HepG2 (cell line): Measurements from ENCODE around the gene CHCHD1. TPM values are rescaled to one million over a fixed set of nuclear protein-coding genes. Genes with fewer than 3 reads are reported as not detected.

Experiments used
- DNMT1 ChIP-seq: sonication (generic); formaldehyde crosslinking; IDR thresholded peaks from 2 replicates; pipeline ENCODE4 v1.5.1; 2020; ENCODE audit warnings: mild to moderate bottlenecking, missing genetic modification reagents
- GFI1 ChIP-seq: sonication (generic); formaldehyde crosslinking; IDR thresholded peaks from 2 replicates; pipeline ENCODE4 v1.5.0; 2020; ENCODE audit warnings: missing genetic modification reagents, mild to moderate bottlenecking, borderline replicate concordance
- ISL2 ChIP-seq: sonication (generic); formaldehyde crosslinking; IDR thresholded peaks from 2 replicates; pipeline ENCODE4 v1.5.0; 2020; ENCODE audit warnings: missing genetic modification reagents
- KDM4B ChIP-seq: sonication (generic); formaldehyde crosslinking; IDR thresholded peaks from 2 replicates; pipeline ENCODE4 v1.4.0; 2020; ENCODE audit warnings: missing genetic modification reagents
- MBD4 ChIP-seq: IDR thresholded peaks from 2 replicates; pipeline ENCODE4 v1.6.1; 2012; ENCODE audit warnings: low read length, inconsistent platforms, borderline replicate concordance
- MXD4 ChIP-seq: IDR thresholded peaks from 2 replicates; pipeline ENCODE4 v1.6.1; 2016; ENCODE audit warnings: mild to moderate bottlenecking, missing biosample characterization, missing genetic modification reagents
- NFIC ChIP-seq: IDR thresholded peaks from 2 replicates; pipeline ENCODE4 v1.6.1; 2012; ENCODE audit warnings: mild to moderate bottlenecking, low read length, inconsistent platforms
- RARG ChIP-seq: sonication (generic); formaldehyde crosslinking; IDR thresholded peaks from 2 replicates; pipeline ENCODE4 v1.4.0; 2020; ENCODE audit warnings: low read depth, mild to moderate bottlenecking, missing genetic modification reagents
- RCOR2 ChIP-seq: IDR thresholded peaks from 2 replicates; pipeline ENCODE4 v1.6.1; 2016; ENCODE audit warnings: missing biosample characterization, missing genetic modification reagents
- RORA ChIP-seq: sonication (generic); formaldehyde crosslinking; IDR thresholded peaks from 2 replicates; pipeline ENCODE4 v1.5.0; 2020; ENCODE audit warnings: mild to moderate bottlenecking, missing genetic modification reagents, moderate library complexity
- SETDB1 ChIP-seq: sonication (generic); formaldehyde crosslinking; IDR thresholded peaks from 2 replicates; pipeline ENCODE4 v1.5.1; 2020; ENCODE audit warnings: missing genetic modification reagents, mild to moderate bottlenecking, borderline replicate concordance
- SIX4 ChIP-seq: sonication (generic); formaldehyde crosslinking; IDR thresholded peaks from 2 replicates; pipeline ENCODE4 v1.4.0; 2020; ENCODE audit warnings: missing genetic modification reagents
- YEATS4 ChIP-seq: sonication (generic); formaldehyde crosslinking; IDR thresholded peaks from 2 replicates; pipeline ENCODE4 v1.4.0; 2020; ENCODE audit warnings: missing genetic modification reagents, borderline replicate concordance
- ZEB1 ChIP-seq: IDR thresholded peaks from 2 replicates; pipeline ENCODE4 v1.6.1; 2012; ENCODE audit warnings: mild to moderate bottlenecking, low read depth, inconsistent platforms; ENCODE audit not compliant: insufficient replicate concordance
- ZMAT3 ChIP-seq: sonication (generic); formaldehyde crosslinking; conservative IDR thresholded peaks from 2 replicates; pipeline ENCODE4 v1.7.0; 2021; ENCODE audit warnings: missing genetic modification reagents
- ZNF207 ChIP-seq: fragments of 450-650 bp; IDR thresholded peaks from 2 replicates; pipeline ENCODE4 v1.6.1; 2016; ENCODE audit warnings: antibody characterized with exemption, borderline replicate concordance
- ZNF296 ChIP-seq: sonication (generic); formaldehyde crosslinking; conservative IDR thresholded peaks from 2 replicates; pipeline ENCODE4 v1.5.0; 2020; ENCODE audit warnings: mild to moderate bottlenecking, missing genetic modification reagents
- ZNF652 ChIP-seq: IDR thresholded peaks from 2 replicates; pipeline ENCODE4 v1.6.1; 2016; ENCODE audit warnings: low read depth, borderline replicate concordance
- ZNF775 ChIP-seq: sonication (generic); formaldehyde crosslinking; IDR thresholded peaks from 2 replicates; pipeline ENCODE4 v1.4.0; 2020; ENCODE audit warnings: missing genetic modification reagents, mild to moderate bottlenecking, moderate library complexity, borderline replicate concordance
- polyA plus RNA-seq, 8 experiments: library from polyadenylated mRNA; depleted of rRNA in 3 of 8; stranded (reverse) in 7 of 8; unstranded in 1 of 8; fragments of >200 nt; fragmentation: Illumina TruSeq in 4 of 8; extraction: Trizol in 4 of 8; gene quantifications; 2 replicates each; pipeline versions ENCODE4 v1.2.1 to v1.2.3, GENCODE V29; 2011 to 2016; ENCODE audit warnings: low read depth in 4 of 8, missing spikeins in 1 of 8, mixed read lengths in 1 of 8; ENCODE audit not compliant: insufficient read depth in 1 of 8
- total RNA-seq, 5 experiments: library from RNA; depleted of rRNA; stranded (reverse); fragments of >200 nt; fragmentation: Illumina TruSeq; extraction: Trizol; gene quantifications; 2 replicates each; pipeline ENCODE4 v1.2.3, GENCODE V29; 2016; ENCODE audit warnings: low read depth in 1 of 5
- TF ChIP-seq, protein P1 (sequence below): sonication (generic); formaldehyde crosslinking; IDR thresholded peaks from 2 replicates; pipeline ENCODE4 v1.8.0; 2022; ENCODE audit warnings: mild to moderate bottlenecking, missing genetic modification reagents; ENCODE audit not compliant: insufficient replicate concordance
- TF ChIP-seq, protein P2 (sequence below), 2 experiments: fragments of 450-650 bp in 1 of 2; sonication (generic) in 1 of 2; formaldehyde crosslinking; IDR thresholded peaks; 2 replicates each; pipeline versions ENCODE4 v1.5.0 to v1.8.0; 2020 to 2022; ENCODE audit warnings: mild to moderate bottlenecking in 1 of 2, missing genetic modification reagents in 1 of 2
- TF ChIP-seq, protein P3 (sequence below): sonication (generic); formaldehyde crosslinking; conservative IDR thresholded peaks from 2 replicates; pipeline ENCODE4 v1.4.0; 2020; ENCODE audit warnings: missing genetic modification reagents
- TF ChIP-seq, protein P4 (sequence below): IDR thresholded peaks from 2 replicates; pipeline ENCODE4 v1.6.1; 2012; ENCODE audit warnings: inconsistent platforms
- TF ChIP-seq, protein P5 (sequence below): sonication (generic); formaldehyde crosslinking; IDR thresholded peaks from 2 replicates; pipeline ENCODE4 v1.9.0; 2021; ENCODE audit warnings: missing genetic modification reagents, borderline replicate concordance

Gene CHCHD1
- total and polyA plus RNA-seq, 2 of the 13 experiments (the other 11 are each of a cell fraction or from before 2014, with no cell fraction given), result 36.9 to 71.2 TPM

DNA sequence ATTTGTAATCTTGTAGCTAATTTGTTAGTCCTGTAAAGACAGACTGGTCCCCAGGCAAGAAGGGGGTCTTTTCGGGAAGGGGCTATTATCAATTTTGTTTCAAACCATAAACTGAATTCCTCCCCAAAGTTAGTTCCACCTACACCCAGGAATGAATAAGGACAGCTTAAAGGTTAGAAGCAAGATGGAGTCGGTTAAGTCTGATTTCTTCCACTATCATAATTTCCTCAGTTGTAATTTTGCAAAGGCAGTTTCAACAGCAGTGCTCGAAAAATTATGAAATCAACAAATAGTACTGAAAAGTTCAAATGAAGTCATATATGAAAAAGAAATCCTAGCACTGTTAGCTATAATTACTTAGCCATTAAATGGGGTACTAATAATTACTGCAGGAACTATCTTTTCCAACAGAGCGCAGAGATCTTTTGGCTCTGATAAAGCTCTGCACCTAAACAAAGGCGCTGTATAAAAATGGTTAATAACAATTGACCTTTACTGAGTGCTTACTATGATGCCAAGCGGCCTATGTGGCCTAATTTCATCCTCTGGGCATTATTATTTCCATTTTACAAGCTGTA lies 38.4 kb upstream of the CHCHD1 start (continued):
- TF ChIP-seq, protein P1, sequence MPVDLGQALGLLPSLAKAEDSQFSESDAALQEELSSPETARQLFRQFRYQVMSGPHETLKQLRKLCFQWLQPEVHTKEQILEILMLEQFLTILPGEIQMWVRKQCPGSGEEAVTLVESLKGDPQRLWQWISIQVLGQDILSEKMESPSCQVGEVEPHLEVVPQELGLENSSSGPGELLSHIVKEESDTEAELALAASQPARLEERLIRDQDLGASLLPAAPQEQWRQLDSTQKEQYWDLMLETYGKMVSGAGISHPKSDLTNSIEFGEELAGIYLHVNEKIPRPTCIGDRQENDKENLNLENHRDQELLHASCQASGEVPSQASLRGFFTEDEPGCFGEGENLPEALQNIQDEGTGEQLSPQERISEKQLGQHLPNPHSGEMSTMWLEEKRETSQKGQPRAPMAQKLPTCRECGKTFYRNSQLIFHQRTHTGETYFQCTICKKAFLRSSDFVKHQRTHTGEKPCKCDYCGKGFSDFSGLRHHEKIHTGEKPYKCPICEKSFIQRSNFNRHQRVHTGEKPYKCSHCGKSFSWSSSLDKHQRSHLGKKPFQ, result no peak
- TF ChIP-seq, protein P2, sequence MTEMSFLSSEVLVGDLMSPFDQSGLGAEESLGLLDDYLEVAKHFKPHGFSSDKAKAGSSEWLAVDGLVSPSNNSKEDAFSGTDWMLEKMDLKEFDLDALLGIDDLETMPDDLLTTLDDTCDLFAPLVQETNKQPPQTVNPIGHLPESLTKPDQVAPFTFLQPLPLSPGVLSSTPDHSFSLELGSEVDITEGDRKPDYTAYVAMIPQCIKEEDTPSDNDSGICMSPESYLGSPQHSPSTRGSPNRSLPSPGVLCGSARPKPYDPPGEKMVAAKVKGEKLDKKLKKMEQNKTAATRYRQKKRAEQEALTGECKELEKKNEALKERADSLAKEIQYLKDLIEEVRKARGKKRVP (CRISPR knock-in tag; IDR thresholded peaks at IDR 0.05), result peak in 1 of 2 experiments; percentile 68; a peak in 1 of 4 replicates
- TF ChIP-seq ZNF775 (peak; percentile 22; the same call in 1 of the 2 replicates), ZNF652 (CRISPR knock-in tag) (peak; percentile 11; the same call in 1 of the 2 replicates), ZMAT3 (peak; percentile 49; the same call in 1 of the 2 replicates), SETDB1 (CRISPR knock-in tag) (no peak), SIX4 (CRISPR knock-in tag) (no peak), ZNF296 (CRISPR knock-in tag) (no peak), NFIC (peak; percentile 50; the same call in 1 of the 2 replicates), ZNF207 (no peak), GFI1 (0 out of 2 replicates have a peak, but pooled peaks have one; percentile 17), DNMT1 (CRISPR knock-in tag) (no peak), RARG (CRISPR knock-in tag) (peak; percentile 14; the same call in 1 of the 2 replicates), KDM4B (CRISPR knock-in tag) (no peak), RORA (CRISPR knock-in tag) (no peak), YEATS4 (CRISPR knock-in tag) (no peak), ZEB1 (peak; percentile 18), MXD4 (CRISPR knock-in tag) (no peak), MBD4 (0 out of 2 replicates have a peak, but pooled peaks have one; percentile 55), RCOR2 (CRISPR knock-in tag) (no peak), ISL2 (CRISPR knock-in tag) (0 out of 2 replicates have a peak, but pooled peaks have one; percentile 21)
- TF ChIP-seq, protein P3, sequence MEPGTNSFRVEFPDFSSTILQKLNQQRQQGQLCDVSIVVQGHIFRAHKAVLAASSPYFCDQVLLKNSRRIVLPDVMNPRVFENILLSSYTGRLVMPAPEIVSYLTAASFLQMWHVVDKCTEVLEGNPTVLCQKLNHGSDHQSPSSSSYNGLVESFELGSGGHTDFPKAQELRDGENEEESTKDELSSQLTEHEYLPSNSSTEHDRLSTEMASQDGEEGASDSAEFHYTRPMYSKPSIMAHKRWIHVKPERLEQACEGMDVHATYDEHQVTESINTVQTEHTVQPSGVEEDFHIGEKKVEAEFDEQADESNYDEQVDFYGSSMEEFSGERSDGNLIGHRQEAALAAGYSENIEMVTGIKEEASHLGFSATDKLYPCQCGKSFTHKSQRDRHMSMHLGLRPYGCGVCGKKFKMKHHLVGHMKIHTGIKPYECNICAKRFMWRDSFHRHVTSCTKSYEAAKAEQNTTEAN, result 0 out of 2 replicates have a peak, but pooled peaks have one; percentile 33
- TF ChIP-seq, protein P4, sequence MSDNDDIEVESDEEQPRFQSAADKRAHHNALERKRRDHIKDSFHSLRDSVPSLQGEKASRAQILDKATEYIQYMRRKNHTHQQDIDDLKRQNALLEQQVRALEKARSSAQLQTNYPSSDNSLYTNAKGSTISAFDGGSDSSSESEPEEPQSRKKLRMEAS, result no peak
- TF ChIP-seq, protein P5, sequence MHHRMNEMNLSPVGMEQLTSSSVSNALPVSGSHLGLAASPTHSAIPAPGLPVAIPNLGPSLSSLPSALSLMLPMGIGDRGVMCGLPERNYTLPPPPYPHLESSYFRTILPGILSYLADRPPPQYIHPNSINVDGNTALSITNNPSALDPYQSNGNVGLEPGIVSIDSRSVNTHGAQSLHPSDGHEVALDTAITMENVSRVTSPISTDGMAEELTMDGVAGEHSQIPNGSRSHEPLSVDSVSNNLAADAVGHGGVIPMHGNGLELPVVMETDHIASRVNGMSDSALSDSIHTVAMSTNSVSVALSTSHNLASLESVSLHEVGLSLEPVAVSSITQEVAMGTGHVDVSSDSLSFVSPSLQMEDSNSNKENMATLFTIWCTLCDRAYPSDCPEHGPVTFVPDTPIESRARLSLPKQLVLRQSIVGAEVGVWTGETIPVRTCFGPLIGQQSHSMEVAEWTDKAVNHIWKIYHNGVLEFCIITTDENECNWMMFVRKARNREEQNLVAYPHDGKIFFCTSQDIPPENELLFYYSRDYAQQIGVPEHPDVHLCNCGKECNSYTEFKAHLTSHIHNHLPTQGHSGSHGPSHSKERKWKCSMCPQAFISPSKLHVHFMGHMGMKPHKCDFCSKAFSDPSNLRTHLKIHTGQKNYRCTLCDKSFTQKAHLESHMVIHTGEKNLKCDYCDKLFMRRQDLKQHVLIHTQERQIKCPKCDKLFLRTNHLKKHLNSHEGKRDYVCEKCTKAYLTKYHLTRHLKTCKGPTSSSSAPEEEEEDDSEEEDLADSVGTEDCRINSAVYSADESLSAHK (CRISPR knock-in tag), result no peak
